Lower leg skin (tissue), 3 donors: ENCODE data around the gene ADH6.

ENCODE experiments used
- POLR2A ChIP-seq, 2 donors: fragments of 450-650 bp; IDR thresholded peaks; one replicate each; pipeline ENCODE4 v1.6.1; 2016 to 2017; ENCODE audit warnings: antibody characterized with exemption in 2 of 2, mild to moderate bottlenecking in 1 of 2, moderate library complexity in 1 of 2
- TF ChIP-seq, protein P1 (sequence below), 3 donors: fragments of 450-650 bp; IDR thresholded peaks; one replicate each; pipeline ENCODE4 v1.5.1; 2016; ENCODE audit warnings: antibody characterized with exemption in 3 of 3, mild to moderate bottlenecking in 3 of 3, moderate library complexity in 2 of 3

- TF ChIP-seq POLR2A (IDR thresholded peaks at IDR 0.05) = no peak
- TF ChIP-seq, protein P1, sequence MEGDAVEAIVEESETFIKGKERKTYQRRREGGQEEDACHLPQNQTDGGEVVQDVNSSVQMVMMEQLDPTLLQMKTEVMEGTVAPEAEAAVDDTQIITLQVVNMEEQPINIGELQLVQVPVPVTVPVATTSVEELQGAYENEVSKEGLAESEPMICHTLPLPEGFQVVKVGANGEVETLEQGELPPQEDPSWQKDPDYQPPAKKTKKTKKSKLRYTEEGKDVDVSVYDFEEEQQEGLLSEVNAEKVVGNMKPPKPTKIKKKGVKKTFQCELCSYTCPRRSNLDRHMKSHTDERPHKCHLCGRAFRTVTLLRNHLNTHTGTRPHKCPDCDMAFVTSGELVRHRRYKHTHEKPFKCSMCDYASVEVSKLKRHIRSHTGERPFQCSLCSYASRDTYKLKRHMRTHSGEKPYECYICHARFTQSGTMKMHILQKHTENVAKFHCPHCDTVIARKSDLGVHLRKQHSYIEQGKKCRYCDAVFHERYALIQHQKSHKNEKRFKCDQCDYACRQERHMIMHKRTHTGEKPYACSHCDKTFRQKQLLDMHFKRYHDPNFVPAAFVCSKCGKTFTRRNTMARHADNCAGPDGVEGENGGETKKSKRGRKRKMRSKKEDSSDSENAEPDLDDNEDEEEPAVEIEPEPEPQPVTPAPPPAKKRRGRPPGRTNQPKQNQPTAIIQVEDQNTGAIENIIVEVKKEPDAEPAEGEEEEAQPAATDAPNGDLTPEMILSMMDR (IDR thresholded peaks at IDR 0.05) = no peak
These were observed 18.9 kb downstream of the ADH6 start for GRCh38 chr4:99200138-99200537.
